NT2/D1 (cell line): ENCODE results near the gene C19orf53.

Experiments used
- SUZ12 ChIP-seq: IDR thresholded peaks from 2 replicates; pipeline ENCODE4 v1.6.1; 2011; ENCODE audit not compliant: insufficient read length, insufficient read depth; ENCODE audit errors: extremely low read depth
- YY1 ChIP-seq: IDR thresholded peaks from 2 replicates; pipeline ENCODE4 v1.6.1; 2011; ENCODE audit not compliant: insufficient read length, insufficient read depth
- ZNF274 ChIP-seq: IDR thresholded peaks from 2 replicates; pipeline ENCODE4 v1.6.1; 2011; ENCODE audit warnings: mild to moderate bottlenecking, low read depth, low read length

- TF ChIP-seq ZNF274 = no peak
- TF ChIP-seq YY1 = no peak
- TF ChIP-seq SUZ12 = no peak
These were observed 5.7 kb upstream of the C19orf53 start for GRCh38 chr19:13768510-13768909.
